ENCODE results near the gene CSK.

The CSK gene

GRCh38 chr15:74799255-74799855, 17.5 kb downstream of the CSK start:
- Histone ChIP-seq H2BK15ac (ENCODE audit: low read length) (no peak overlapping the region), H3K4ac (ENCODE audit: low read length) (no peak overlapping the region), H3K4me2 (ENCODE audit: insufficient read depth, low read length, poor library complexity, severe bottlenecking) (no peak overlapping the region), H3K36me3 (replicated peaks in 1 of 2; ENCODE audit: control insufficient read depth in 2 of 2, insufficient read depth in 2 of 2, low read length in 2 of 2) (peaks cover 49 to 75% of the 10 kb centered on the region in 2 donors), H3K4me3 (ENCODE audit: low read length in 2 of 2) (no peak overlapping the region), H3K14ac (ENCODE audit: low read length) (no peak overlapping the region), H2BK5ac (ENCODE audit: low read length) (peak overlapping the region; percentile 43), H3K27me3 (ENCODE audit: control insufficient read depth in 3 of 3, insufficient read depth in 3 of 3, low read depth in 1 of 3, low read length in 3 of 3) (no peaks in the 10 kb centered on the region), H3K18ac (ENCODE audit: low read length) (peak overlapping the region; percentile 28), H3K79me1 (ENCODE audit: low read depth, low read length) (peaks cover 16% of the 10 kb centered on the region), H2AFZ (ENCODE audit: low read length) (no peak overlapping the region), H3K27ac (replicated peaks; ENCODE audit: low read length) (no peak overlapping the region), H3K9ac (ENCODE audit: low read depth, low read length, poor library complexity) (no peak overlapping the region), H3K4me1 (ENCODE audit: control insufficient read depth in 2 of 2, insufficient read depth in 1 of 2, low read depth in 1 of 2, low read length in 2 of 2) (no peaks in the 10 kb centered on the region), H3K23ac (ENCODE audit: low read depth, low read length, poor library complexity) (peak overlapping the region; percentile 23), H2BK120ac (ENCODE audit: low read depth, low read length) (no peak overlapping the region), H4K91ac (ENCODE audit: low read depth, low read length, poor library complexity) (no peak overlapping the region), H4K8ac (ENCODE audit: low read depth, low read length) (no peak overlapping the region), H2AK5ac (ENCODE audit: low read depth, low read length) (no peak overlapping the region), H3K9me3 (replicated peaks in 1 of 2; ENCODE audit: control insufficient read depth in 2 of 2, insufficient read depth in 1 of 2, low read depth in 1 of 2, low read length in 2 of 2) (no peaks in the 10 kb centered on the region), H2BK12ac (ENCODE audit: low read length) (no peak overlapping the region)
- no peak for DNase-seq (ENCODE audit: low spot score)
- WGBS, 2 donors (ENCODE audit: extremely low coverage in 2 of 2, insufficient read length in 2 of 2, insufficient replicate concordance in 1 of 2) = no CpG with 5 or more reads among the region's 16 CpGs

- H3K9me3 ChIP-seq (replicated peaks in 1 of 2; ENCODE audit: control insufficient read depth in 2 of 2, insufficient read depth in 1 of 2, low read depth in 1 of 2, low read length in 2 of 2) = no peaks in the 10 kb centered on the region
- H4K91ac ChIP-seq (ENCODE audit: low read depth, low read length, poor library complexity) = no peak overlapping the region
- peak overlapping the region in 1 of 2 donors; percentile 20 for H3K4me3 ChIP-seq (ENCODE audit: low read length in 2 of 2)
- no peaks in the 10 kb centered on the region for H3K27me3 ChIP-seq (ENCODE audit: control insufficient read depth in 3 of 3, insufficient read depth in 3 of 3, low read depth in 1 of 3, low read length in 3 of 3)
- H3K23ac ChIP-seq (ENCODE audit: low read depth, low read length, poor library complexity) = peak overlapping the region; percentile 13
- H3K4ac ChIP-seq (ENCODE audit: low read length) = peak overlapping the region; percentile 1
- WGBS, 2 donors (ENCODE audit: extremely low coverage in 2 of 2, insufficient read length in 2 of 2, insufficient replicate concordance in 1 of 2) = no CpG with 5 or more reads among the region's 18 CpGs
- H3K36me3 ChIP-seq (replicated peaks in 1 of 2; ENCODE audit: control insufficient read depth in 2 of 2, insufficient read depth in 2 of 2, low read length in 2 of 2) = peaks cover 48 to 75% of the 10 kb centered on the region in 2 donors
- no peak overlapping the region for H2AK5ac ChIP-seq (ENCODE audit: low read depth, low read length)
- peak overlapping the region; percentile 17 for H3K27ac ChIP-seq (replicated peaks; ENCODE audit: low read length)
- no peak overlapping the region for H2AFZ ChIP-seq (ENCODE audit: low read length)
- no peak for DNase-seq (ENCODE audit: low spot score)
- H3K18ac ChIP-seq (ENCODE audit: low read length) = peak overlapping the region; percentile 88
- no peak overlapping the region for H2BK120ac ChIP-seq (ENCODE audit: low read depth, low read length)
- no peak overlapping the region for H3K9ac ChIP-seq (ENCODE audit: low read depth, low read length, poor library complexity)
- peak overlapping the region; percentile 43 for H2BK5ac ChIP-seq (ENCODE audit: low read length)
- no peaks in the 10 kb centered on the region for H3K4me1 ChIP-seq (ENCODE audit: control insufficient read depth in 2 of 2, insufficient read depth in 1 of 2, low read depth in 1 of 2, low read length in 2 of 2)
- H4K8ac ChIP-seq (ENCODE audit: low read depth, low read length) = no peak overlapping the region
- H3K4me2 ChIP-seq (ENCODE audit: insufficient read depth, low read length, poor library complexity, severe bottlenecking) = no peak overlapping the region
- no peak overlapping the region for H2BK15ac ChIP-seq (ENCODE audit: low read length)
- H3K79me1 ChIP-seq (ENCODE audit: low read depth, low read length) = peaks cover 12% of the 10 kb centered on the region
- H3K14ac ChIP-seq (ENCODE audit: low read length) = no peak overlapping the region
- no peak overlapping the region for H2BK12ac ChIP-seq (ENCODE audit: low read length)
Measured at GRCh38 chr15:74799856-74800558, 18.1 kb downstream of the CSK start.

GRCh38 chr15:74800559-74801094, 18.7 kb downstream of the CSK start:
- H3K4ac ChIP-seq (ENCODE audit: low read length) = no peak overlapping the region
- H2BK12ac ChIP-seq (ENCODE audit: low read length) = no peak overlapping the region
- WGBS, 2 donors (ENCODE audit: extremely low coverage in 2 of 2, insufficient read length in 2 of 2, insufficient replicate concordance in 1 of 2) = no CpG with 5 or more reads among the region's 20 CpGs

GRCh38 chr15:74801311-74801997, 19.6 kb downstream of the CSK start:
- H2AK5ac ChIP-seq (ENCODE audit: low read depth, low read length) = no peak overlapping the region
- H3K23ac ChIP-seq (ENCODE audit: low read depth, low read length, poor library complexity) = no peak overlapping the region
- H3K9ac ChIP-seq (ENCODE audit: low read depth, low read length, poor library complexity) = peak overlapping the region; percentile 7
- H3K27ac ChIP-seq (replicated peaks; ENCODE audit: low read length) = no peak overlapping the region
- no peak overlapping the region for H4K8ac ChIP-seq (ENCODE audit: low read depth, low read length)
- no peaks in the 10 kb centered on the region for H3K27me3 ChIP-seq (ENCODE audit: control insufficient read depth in 3 of 3, insufficient read depth in 3 of 3, low read depth in 1 of 3, low read length in 3 of 3)
- H2AFZ ChIP-seq (ENCODE audit: low read length) = no peak overlapping the region
- H3K4me3 ChIP-seq (ENCODE audit: low read length in 2 of 2) = peak overlapping the region in 1 of 2 donors; percentile 14
- H2BK12ac ChIP-seq (ENCODE audit: low read length) = peak overlapping the region; percentile 76
- no peak for DNase-seq (ENCODE audit: low spot score)
- H3K79me1 ChIP-seq (ENCODE audit: low read depth, low read length) = peaks cover 11% of the 10 kb centered on the region
- H3K9me3 ChIP-seq (replicated peaks in 1 of 2; ENCODE audit: control insufficient read depth in 2 of 2, insufficient read depth in 1 of 2, low read depth in 1 of 2, low read length in 2 of 2) = no peaks in the 10 kb centered on the region
- H3K4me2 ChIP-seq (ENCODE audit: insufficient read depth, low read length, poor library complexity, severe bottlenecking) = no peak overlapping the region
- H2BK5ac ChIP-seq (ENCODE audit: low read length) = no peak overlapping the region
- WGBS, 2 donors (ENCODE audit: extremely low coverage in 2 of 2, insufficient read length in 2 of 2, insufficient replicate concordance in 1 of 2) = no CpG with 5 or more reads among the region's 18 CpGs
- H2BK15ac ChIP-seq (ENCODE audit: low read length) = no peak overlapping the region
- H3K4ac ChIP-seq (ENCODE audit: low read length) = no peak overlapping the region
- no peak overlapping the region for H3K14ac ChIP-seq (ENCODE audit: low read length)
- no peak overlapping the region for H3K18ac ChIP-seq (ENCODE audit: low read length)
- H4K91ac ChIP-seq (ENCODE audit: low read depth, low read length, poor library complexity) = no peak overlapping the region
- no peak overlapping the region for H2BK120ac ChIP-seq (ENCODE audit: low read depth, low read length)
- H3K36me3 ChIP-seq (replicated peaks in 1 of 2; ENCODE audit: control insufficient read depth in 2 of 2, insufficient read depth in 2 of 2, low read length in 2 of 2) = peaks cover 48 to 73% of the 10 kb centered on the region in 2 donors
- H3K4me1 ChIP-seq (ENCODE audit: control insufficient read depth in 2 of 2, insufficient read depth in 1 of 2, low read depth in 1 of 2, low read length in 2 of 2) = no peaks in the 10 kb centered on the region

More at GRCh38 chr15:74800559-74801094, 18.7 kb downstream of the CSK start:
- no peak for DNase-seq (ENCODE audit: low spot score)
- Histone ChIP-seq H3K36me3 (replicated peaks in 1 of 2; ENCODE audit: control insufficient read depth in 2 of 2, insufficient read depth in 2 of 2, low read length in 2 of 2) (peaks cover 48 to 73% of the 10 kb centered on the region in 2 donors), H3K27me3 (ENCODE audit: control insufficient read depth in 3 of 3, insufficient read depth in 3 of 3, low read depth in 1 of 3, low read length in 3 of 3) (no peaks in the 10 kb centered on the region), H3K4me2 (ENCODE audit: insufficient read depth, low read length, poor library complexity, severe bottlenecking) (no peak overlapping the region), H4K91ac (ENCODE audit: low read depth, low read length, poor library complexity) (no peak overlapping the region), H2BK120ac (ENCODE audit: low read depth, low read length) (no peak overlapping the region), H3K9ac (ENCODE audit: low read depth, low read length, poor library complexity) (peak overlapping the region; percentile 72), H3K27ac (replicated peaks; ENCODE audit: low read length) (no peak overlapping the region), H3K23ac (ENCODE audit: low read depth, low read length, poor library complexity) (no peak overlapping the region), H2BK5ac (ENCODE audit: low read length) (peak overlapping the region; percentile 43), H4K8ac (ENCODE audit: low read depth, low read length) (no peak overlapping the region), H3K18ac (ENCODE audit: low read length) (no peak overlapping the region), H3K79me1 (ENCODE audit: low read depth, low read length) (peaks cover 11% of the 10 kb centered on the region), H2BK15ac (ENCODE audit: low read length) (no peak overlapping the region), H3K4me1 (ENCODE audit: control insufficient read depth in 2 of 2, insufficient read depth in 1 of 2, low read depth in 1 of 2, low read length in 2 of 2) (no peaks in the 10 kb centered on the region), H3K4me3 (ENCODE audit: low read length in 2 of 2) (no peak overlapping the region), H3K14ac (ENCODE audit: low read length) (no peak overlapping the region), H2AFZ (ENCODE audit: low read length) (no peak overlapping the region), H3K9me3 (replicated peaks in 1 of 2; ENCODE audit: control insufficient read depth in 2 of 2, insufficient read depth in 1 of 2, low read depth in 1 of 2, low read length in 2 of 2) (no peaks in the 10 kb centered on the region), H2AK5ac (ENCODE audit: low read depth, low read length) (no peak overlapping the region)
